WTC11 (cell line): ENCODE results near the gene TWIST1.

Source experiments
- ATF3 ChIP-seq: sonication (generic); formaldehyde crosslinking; conservative IDR thresholded peaks from 2 replicates; pipeline ENCODE4 v1.8.1; 2022; ENCODE audit warnings: mild to moderate bottlenecking, missing genetic modification reagents
- CTCF ChIP-seq: fragments of 200-600 bp; IDR thresholded peaks from 2 replicates; pipeline ENCODE4 v1.8.0; 2022; ENCODE audit warnings: antibody characterized with exemption
- ELF4 ChIP-seq: sonication (generic); formaldehyde crosslinking; IDR thresholded peaks from 2 replicates; pipeline ENCODE4 v1.8.1; 2022; ENCODE audit warnings: low read depth, mild to moderate bottlenecking, moderate library complexity, missing genetic modification reagents
- EMX1 ChIP-seq: fragments of 250-450 bp; sonication (Bioruptor Pico); IDR thresholded peaks from 2 replicates; pipeline ENCODE4 v1.8.0; 2021; ENCODE audit warnings: mild to moderate bottlenecking
- GABPB1 ChIP-seq: sonication (generic); formaldehyde crosslinking; IDR thresholded peaks from 2 replicates; pipeline ENCODE4 v1.8.1; 2023; ENCODE audit warnings: mild to moderate bottlenecking, missing genetic modification reagents
- JUN ChIP-seq: sonication (generic); formaldehyde crosslinking; IDR thresholded peaks from 2 replicates; pipeline ENCODE4 v1.8.0; 2023; ENCODE audit warnings: mild to moderate bottlenecking, missing genetic modification reagents
- SP1 ChIP-seq: sonication (generic); formaldehyde crosslinking; conservative IDR thresholded peaks from 2 replicates; pipeline ENCODE4 v1.8.1; 2022; ENCODE audit warnings: missing genetic modification reagents
- TEAD4 ChIP-seq: sonication (generic); formaldehyde crosslinking; IDR thresholded peaks from 2 replicates; pipeline ENCODE4 v1.8.0; 2022; ENCODE audit warnings: mild to moderate bottlenecking, missing genetic modification reagents

DNA sequence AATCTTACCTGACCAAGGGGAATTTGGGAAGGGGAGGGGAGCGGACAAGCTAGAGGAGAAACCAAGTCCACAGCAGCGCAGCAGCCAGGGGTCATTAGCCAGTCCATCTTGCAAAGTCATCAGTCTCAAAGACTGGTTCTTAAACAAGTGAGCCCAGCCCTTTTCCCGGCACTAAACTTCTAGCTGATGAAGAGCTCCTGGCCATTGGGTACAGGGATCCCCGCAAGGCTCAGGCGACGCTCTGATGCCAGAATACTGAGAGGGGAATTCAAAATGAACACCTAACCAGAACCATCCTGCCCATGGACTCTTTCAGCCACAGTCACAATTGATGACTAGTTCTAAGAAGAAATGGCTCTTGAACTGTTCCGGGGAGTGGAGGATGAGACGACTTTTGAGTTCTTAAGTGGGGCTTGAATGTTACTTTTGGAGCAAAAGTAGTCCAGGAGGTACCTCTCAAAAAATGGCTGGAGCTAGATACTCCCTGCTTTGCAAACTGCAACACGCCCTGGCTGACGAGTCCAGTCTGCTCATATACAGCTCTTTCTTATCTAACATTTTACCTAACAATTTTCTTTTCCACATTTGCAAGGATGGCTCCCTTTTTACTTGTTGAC lies 2.5 kb upstream of the TWIST1 start:
- TF ChIP-seq ATF3 (CRISPR knock-in tag) (no peak), JUN (CRISPR knock-in tag) (no peak), CTCF (no peak), TEAD4 (CRISPR knock-in tag) (no peak), EMX1 (CRISPR knock-in tag) (no peak), GABPB1 (CRISPR knock-in tag) (no peak), ELF4 (CRISPR knock-in tag) (no peak), SP1 (CRISPR knock-in tag) (no peak)
